GM19467 (cell line): ENCODE data around the gene IL22RA1.

ENCODE experiments used
- ATAC-seq: cut with Tn5 transposase; IDR thresholded peaks from one replicate; pipeline ENCODE4 v1.9.1; 2021; ENCODE audit warnings: mild to moderate bottlenecking, moderate library complexity; ENCODE audit not compliant: unreplicated experiment

The IL22RA1 gene

GRCh38 chr1:24117722-24118409 is 25.1 kb downstream of the IL22RA1 start:
- ATAC-seq = no peak

- ATAC-seq = no peak
Measured at GRCh38 chr1:24117132-24117531, 25.8 kb downstream of the IL22RA1 start.

DNA sequence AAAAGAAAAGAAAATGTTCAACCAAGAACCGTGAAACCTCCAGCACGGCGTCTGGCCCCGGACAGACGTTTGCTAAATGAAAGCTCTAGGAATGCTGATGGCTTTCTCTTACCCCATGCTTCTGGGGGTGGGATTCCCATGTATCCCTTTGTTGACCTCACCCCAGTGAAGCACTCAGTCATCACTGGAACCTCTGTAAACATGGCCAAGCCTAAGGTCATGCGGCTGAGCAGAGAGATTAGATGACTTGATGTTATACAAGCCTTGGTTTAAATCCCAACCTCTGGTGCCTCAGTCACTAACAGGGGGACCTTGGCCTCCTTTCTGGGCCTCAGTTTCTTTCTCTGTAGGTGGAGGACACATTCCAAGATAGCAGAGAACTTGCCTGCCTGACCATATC is 28.2 kb downstream of the IL22RA1 start:
- ATAC-seq = no peak

- no peak for ATAC-seq
Measured at GRCh38 chr1:24113641-24114033, 29.3 kb downstream of the IL22RA1 start.

- no peak for ATAC-seq
Measured at GRCh38 chr1:24111996-24112779, 30.8 kb downstream of the IL22RA1 start, which contains the start of gene MYOM3. Gene MYOM3, minus strand, starts transcription at chr1:24112135. Its CDS starts 3,499 bp downstream, at chr1:24108636.

DNA sequence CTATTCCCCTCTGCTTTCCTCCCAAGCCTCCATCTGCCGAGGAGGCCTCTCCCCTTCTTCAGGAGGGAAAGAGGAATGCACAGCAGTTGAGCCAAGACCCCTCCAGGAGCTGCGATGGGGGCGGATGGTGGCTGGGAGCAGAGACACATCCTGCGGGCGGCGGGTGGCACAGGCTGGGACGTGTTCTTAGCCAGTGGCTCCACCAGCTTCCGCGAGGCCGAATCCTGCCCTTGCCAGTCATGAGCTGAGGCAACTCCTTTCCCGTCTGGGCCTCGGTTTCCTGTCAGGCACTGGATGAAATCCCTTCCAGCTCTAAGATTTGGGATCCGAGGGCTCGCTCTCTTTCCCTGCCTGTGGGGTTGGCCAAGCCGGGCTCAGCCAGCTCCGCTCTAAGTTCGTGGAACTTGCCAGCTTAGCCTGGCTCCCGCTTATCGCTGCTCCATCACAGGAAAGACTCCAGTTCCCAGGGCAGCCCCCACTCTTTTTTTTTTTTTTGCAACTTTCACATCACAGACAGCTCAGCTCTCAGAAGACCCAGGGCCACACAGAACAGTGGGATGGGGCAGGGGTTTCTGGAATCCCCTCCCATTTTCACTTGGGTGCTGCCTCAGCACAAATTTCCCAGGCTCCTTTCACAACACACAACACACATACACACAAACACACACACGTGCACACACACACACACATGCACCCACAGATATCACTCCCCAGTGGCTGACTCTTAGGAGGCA is 31.5 kb downstream of the IL22RA1 start:
- ATAC-seq = no peak

DNA sequence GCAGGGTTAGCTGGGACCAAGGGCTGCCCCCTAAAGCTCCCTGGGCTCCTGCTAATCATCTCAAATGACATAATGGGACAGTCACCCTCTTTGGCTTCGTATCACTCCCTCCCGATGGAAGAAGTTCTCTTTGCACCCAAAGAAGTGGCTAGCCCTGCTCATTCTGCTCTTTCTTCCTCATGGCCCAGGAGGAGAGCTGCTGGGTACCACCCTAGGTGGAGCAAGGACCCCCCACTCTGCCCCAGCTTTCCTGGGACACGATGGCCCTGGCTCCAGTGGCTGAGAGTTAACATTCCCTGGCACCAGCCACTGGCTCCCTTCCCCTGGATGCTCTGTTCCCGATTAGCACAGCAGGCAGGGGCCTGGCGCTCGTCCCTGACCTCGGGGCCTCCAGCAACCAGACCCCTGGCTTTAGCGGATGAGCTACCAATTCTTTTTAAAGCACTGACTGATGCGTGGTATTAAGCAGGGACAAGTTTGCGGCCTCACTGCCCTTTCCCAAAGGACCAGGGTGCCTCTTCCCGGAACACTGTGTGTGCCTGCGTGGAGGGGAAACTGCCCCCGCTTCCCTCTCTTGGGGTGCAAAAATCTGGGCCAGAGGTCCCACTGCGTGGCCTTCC is 32.2 kb downstream of the IL22RA1 start:
- no peak for ATAC-seq

DNA sequence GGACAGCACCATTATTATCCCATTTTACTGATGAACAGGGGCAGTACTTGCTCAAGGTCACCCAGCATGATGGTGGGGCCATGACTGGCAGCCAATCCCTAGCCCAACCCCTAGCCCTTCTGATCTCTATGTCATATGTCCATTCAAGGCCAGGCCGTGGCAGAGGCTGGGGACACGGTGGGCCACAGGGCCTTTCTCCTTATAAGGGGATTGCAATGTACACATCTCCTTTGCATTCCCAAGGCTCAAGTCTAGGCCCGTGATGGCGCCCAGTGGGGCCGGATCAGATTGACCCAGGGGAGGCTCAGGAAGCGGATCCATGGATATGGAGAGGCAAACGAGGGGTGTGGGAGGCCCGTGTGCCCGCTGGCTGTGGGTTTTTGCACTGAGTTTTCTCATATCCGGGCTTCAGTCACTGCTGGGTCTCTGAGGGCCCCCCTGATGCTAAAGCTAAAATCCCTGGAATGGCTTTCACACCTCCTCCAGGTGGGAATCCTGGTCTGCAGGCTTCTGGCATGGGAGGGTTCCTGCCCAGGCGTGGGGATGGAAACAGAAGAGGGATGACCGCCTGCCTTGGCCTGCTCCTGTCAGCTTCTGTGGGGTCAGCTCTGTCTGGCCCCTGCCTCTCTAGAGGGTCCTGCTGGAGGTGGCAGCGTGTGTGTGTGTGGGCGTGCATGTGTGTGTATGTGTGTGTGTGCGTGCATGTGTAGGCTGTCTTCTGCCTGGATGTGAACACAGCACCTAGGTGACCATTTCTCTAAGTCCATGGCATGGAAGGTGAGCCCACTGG is 33.1 kb downstream of the IL22RA1 start:
- no peak for ATAC-seq

DNA sequence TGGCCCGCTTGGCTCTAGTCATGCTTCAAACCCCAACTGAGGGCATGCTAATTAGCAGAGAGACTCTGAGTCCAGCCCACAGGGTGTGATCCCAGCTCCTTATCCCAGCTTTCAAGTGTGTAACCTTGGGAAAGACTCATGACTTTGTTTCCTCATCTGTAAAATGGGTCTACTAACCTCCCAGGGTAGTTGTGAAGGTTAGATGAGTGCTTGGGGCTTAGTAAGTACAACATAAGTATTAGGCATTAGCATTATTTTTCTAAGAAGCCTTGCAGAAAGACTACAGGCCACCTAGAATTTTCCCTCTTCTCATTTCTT is 33.8 kb downstream of the IL22RA1 start:
- ATAC-seq = no peak

GRCh38 chr1:24108334-24109165 is 34.4 kb downstream of the IL22RA1 start:
- no peak for ATAC-seq

DNA sequence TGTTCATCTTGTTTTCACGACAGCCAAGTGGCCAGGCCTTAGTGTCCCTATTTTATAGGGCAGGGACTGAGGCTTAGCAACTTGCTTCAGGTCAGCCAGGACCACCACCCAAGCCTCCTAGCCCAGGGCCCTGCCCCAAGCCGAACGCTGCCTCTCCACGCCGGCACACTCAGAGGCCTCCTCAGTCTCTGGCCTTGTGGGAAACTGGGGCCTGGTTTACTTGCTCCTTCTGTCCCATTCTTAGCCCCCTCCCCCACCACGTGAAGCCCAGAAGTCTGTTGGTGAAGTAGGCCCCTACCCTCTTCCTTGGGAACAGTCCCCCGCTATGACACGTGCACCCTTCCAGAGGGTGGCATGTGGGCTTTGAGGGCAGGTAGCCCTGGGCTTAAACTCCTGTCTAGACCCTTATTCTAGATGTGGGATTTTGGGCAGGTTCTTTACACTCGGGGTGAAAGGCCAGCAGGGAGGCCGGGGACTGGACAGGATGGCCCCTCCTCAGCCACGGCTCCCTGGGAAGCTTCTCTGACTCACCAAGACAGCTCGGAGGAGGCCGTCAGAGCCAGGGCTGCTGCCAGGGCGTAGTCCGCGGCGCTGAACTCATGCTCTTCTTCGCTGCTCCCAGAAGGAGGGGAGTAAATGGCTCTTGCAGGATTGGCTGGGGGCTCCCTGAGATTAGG is 35.3 kb downstream of the IL22RA1 start:
- ATAC-seq = no peak

DNA sequence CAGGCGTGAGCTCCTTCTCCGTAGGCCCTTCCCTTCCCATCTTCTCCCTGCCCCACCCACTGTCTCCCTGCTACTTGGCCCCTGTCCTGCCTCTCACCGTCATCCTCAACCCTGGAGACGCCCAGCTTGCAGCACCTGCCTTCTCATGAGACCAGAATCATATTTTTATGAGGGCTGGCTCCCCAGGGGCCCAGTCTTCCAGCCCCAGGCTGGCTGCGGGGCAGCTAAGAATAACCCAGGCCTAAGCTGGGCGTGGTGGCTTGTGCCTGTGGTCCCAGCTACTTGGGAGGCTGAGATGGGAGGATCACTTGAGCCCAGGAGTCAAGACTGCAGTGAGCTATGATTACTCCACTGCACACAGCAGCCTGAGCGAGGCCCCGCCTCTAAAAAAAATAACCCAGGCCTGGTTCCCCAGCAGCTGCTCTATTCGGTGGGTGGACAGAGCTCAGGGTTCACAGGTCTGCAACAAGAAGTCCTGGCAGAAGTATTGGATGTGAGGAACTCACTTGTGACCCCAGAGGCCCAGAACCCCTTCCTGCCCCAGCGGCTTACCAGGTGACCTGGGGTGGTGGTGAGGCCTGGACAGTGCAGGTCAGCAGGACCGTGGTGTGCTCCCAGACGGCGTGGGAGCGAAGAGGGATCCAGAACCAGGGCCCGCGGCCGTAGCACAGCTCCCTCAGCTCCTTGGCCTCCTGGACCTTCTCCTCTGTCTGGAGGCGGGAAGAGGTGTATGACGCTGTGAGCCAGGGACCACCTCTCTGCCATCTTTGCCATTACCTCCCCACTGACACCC is 37.4 kb downstream of the IL22RA1 start:
- no peak for ATAC-seq

DNA sequence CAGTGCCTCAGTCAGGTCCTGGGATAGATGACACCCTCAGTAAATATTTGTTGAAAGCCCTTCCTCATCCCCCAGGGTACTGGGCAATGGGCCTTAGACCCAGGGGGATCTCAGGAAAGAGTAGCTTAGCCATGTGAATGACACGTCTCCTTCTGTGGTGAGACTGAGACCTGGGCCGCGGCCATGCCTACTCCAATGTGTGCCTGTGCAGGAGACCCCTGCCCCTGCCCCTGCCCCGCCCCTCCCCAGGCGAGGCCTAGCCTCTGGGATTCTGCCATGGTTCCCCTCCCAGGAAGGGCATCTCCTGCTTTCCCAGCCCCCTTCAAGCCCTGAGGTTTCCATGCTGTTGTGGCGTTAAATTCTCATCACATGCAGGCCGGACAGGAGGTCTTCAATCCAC is 38.1 kb downstream of the IL22RA1 start:
- no peak for ATAC-seq

- ATAC-seq = no peak
Measured at GRCh38 chr1:24103879-24104278, 39.1 kb downstream of the IL22RA1 start.

DNA sequence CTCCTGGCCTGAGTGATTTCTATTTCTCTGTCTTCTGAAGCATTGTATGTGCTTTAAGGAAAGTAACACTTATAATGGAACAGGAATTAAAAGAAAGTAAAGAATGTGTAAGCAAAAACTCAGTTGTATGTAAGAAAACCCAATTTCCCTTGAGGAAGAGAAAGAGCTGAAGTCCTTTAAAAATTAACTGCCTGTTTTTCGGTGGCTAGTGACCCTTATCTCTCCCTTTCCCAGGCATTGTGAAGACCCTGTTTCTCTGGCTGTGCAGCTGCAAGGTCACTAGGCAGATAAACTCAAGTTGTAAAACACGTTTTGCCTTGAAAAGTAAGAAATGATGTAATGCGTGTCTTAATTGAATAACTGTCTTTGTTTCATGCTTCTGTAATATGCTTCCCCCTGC is 39.5 kb downstream of the IL22RA1 start:
- ATAC-seq = no peak

DNA sequence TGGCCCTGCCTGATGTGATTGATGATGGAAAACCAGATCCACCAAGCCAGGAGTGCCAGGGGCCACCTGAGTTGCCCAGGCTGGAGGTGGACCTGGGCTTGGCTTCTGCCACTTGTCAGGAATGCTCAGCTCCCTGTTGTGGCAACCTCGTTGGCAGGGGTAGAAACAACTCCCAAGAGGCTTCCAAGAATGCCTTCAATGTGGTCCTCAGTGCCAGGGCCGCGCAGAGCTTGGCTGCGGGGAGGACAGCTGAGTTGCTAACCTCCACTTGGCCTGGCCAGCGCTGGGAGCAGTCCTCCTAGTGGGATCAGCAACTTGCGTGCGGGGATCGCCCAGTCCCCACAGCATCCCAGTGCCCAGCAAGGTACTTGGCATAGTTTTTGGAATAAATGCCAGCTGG is 40.0 kb downstream of the IL22RA1 start:
- no peak for ATAC-seq

- no peak for ATAC-seq
Measured at GRCh38 chr1:24101796-24102586, 40.9 kb downstream of the IL22RA1 start.
